ENCODE results near the gene LYPD6. TPM values are rescaled to one million over a fixed set of nuclear protein-coding genes. Genes with fewer than 3 reads are reported as not detected.

Gene LYPD6
- total and polyA plus RNA-seq, 9 of the 15 experiments (the other 6 are each of a cell fraction or from before 2014, with no cell fraction given), result not detected

DNA sequence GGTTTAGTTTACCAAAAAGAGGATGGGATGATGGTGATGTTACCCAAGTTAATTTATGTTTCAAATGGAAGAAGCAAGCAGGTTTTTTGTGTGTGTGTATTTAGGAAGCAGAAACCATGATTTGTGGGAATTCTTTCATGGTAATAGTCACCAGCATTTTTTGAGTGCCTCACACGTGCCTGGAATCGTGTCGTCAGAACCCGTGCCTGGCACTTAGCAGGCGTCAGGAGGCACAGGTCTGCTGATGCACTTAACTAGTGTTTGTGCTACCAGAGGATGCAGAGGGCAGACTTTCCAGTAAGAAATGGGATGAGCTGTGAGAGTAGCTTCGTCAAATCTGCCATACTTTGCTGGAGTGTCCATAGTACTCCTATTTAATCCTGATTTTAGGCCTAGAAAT lies 41.1 kb downstream of the LYPD6 start:
- ChIA-PET POLR2A (no interaction called here), CTCF (ENCODE audit: low intra/inter-chr PET ratio) (no interaction called here)
- H3K9me3 ChIP-seq (replicated peaks; ENCODE audit: control insufficient read depth, insufficient read depth, low read depth, low read length), result no peaks in the 10 kb centered on the region
- H3K4me2 ChIP-seq (ENCODE audit: insufficient read depth, low read length), result no peak overlapping the region
- no peaks in the 10 kb centered on the region for H3K79me2 ChIP-seq (ENCODE audit: control insufficient read depth, insufficient read depth, low read length)
- FAIRE-seq (no peak), DNase-seq (ENCODE audit: extremely low read depth in 1 of 4, low spot score in 3 of 4) (no peak), ATAC-seq (no peak)
- 0% methylated on average over 6 of the region's 6 CpGs for WGBS (ENCODE audit: insufficient coverage, low coverage, missing lambda C conversion rate)
- intact Hi-C loops (cut with micrococcal nuclease), result no loop called here
- no peaks in the 10 kb centered on the region for H4K20me1 ChIP-seq (replicated peaks; ENCODE audit: control insufficient read depth, insufficient read depth, low read length)
- H3K9ac ChIP-seq (ENCODE audit: insufficient read depth in 1 of 2, low read depth in 2 of 2, low read length in 2 of 2), result no peak overlapping the region
- H3K4me3 ChIP-seq, result no peak overlapping the region
- H3K9me1 ChIP-seq (ENCODE audit: control insufficient read depth, insufficient read depth, low read length), result no peaks in the 10 kb centered on the region
- H3K27me3 ChIP-seq (ENCODE audit: control insufficient read depth in 2 of 2, insufficient read depth in 2 of 2, low read length in 2 of 2), result no peaks in the 10 kb centered on the region
- no TSS peak for BruUV-seq (replicated peaks)
- no peak overlapping the region for H2AFZ ChIP-seq (ENCODE audit: low read depth, low read length)
- no peak overlapping the region for H3K27ac ChIP-seq (ENCODE audit: extremely low read depth, low read depth, low read length)
- H3K4me1 ChIP-seq (replicated peaks in 1 of 2; ENCODE audit: control insufficient read depth in 2 of 2, insufficient read depth in 2 of 2, low read length in 2 of 2), result no peaks in the 10 kb centered on the region
- no peaks in the 10 kb centered on the region for H3K36me3 ChIP-seq (ENCODE audit: control insufficient read depth, insufficient read depth, low read length)
- in situ Hi-C loops (cut with MboI), result no loop called here
- TF ChIP-seq, protein P1, sequence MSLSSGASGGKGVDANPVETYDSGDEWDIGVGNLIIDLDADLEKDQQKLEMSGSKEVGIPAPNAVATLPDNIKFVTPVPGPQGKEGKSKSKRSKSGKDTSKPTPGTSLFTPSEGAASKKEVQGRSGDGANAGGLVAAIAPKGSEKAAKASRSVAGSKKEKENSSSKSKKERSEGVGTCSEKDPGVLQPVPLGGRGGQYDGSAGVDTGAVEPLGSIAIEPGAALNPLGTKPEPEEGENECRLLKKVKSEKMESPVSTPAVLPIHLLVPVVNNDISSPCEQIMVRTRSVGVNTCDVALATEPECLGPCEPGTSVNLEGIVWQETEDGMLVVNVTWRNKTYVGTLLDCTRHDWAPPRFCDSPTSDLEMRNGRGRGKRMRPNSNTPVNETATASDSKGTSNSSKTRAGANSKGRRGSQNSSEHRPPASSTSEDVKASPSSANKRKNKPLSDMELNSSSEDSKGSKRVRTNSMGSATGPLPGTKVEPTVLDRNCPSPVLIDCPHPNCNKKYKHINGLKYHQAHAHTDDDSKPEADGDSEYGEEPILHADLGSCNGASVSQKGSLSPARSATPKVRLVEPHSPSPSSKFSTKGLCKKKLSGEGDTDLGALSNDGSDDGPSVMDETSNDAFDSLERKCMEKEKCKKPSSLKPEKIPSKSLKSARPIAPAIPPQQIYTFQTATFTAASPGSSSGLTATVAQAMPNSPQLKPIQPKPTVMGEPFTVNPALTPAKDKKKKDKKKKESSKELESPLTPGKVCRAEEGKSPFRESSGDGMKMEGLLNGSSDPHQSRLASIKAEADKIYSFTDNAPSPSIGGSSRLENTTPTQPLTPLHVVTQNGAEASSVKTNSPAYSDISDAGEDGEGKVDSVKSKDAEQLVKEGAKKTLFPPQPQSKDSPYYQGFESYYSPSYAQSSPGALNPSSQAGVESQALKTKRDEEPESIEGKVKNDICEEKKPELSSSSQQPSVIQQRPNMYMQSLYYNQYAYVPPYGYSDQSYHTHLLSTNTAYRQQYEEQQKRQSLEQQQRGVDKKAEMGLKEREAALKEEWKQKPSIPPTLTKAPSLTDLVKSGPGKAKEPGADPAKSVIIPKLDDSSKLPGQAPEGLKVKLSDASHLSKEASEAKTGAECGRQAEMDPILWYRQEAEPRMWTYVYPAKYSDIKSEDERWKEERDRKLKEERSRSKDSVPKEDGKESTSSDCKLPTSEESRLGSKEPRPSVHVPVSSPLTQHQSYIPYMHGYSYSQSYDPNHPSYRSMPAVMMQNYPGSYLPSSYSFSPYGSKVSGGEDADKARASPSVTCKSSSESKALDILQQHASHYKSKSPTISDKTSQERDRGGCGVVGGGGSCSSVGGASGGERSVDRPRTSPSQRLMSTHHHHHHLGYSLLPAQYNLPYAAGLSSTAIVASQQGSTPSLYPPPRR (CRISPR knock-in tag; IDR thresholded peaks at IDR 0.05; ENCODE audit: borderline replicate concordance), result no peak
- TF ChIP-seq, protein P2, sequence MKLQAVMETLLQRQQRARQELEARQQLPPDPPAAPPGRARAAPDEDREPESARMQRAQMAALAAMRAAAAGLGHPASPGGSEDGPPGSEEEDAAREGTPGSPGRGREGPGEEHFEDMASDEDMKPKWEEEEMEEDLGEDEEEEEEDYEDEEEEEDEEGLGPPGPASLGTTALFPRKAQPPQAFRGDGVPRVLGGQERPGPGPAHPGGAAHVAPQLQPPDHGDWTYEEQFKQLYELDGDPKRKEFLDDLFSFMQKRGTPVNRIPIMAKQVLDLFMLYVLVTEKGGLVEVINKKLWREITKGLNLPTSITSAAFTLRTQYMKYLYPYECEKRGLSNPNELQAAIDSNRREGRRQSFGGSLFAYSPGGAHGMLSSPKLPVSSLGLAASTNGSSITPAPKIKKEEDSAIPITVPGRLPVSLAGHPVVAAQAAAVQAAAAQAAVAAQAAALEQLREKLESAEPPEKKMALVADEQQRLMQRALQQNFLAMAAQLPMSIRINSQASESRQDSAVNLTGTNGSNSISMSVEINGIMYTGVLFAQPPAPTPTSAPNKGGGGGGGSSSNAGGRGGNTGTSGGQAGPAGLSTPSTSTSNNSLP (IDR thresholded peaks at IDR 0.05; ENCODE audit: borderline replicate concordance, low read depth, low read length), result no peak
- TF ChIP-seq, protein P3, sequence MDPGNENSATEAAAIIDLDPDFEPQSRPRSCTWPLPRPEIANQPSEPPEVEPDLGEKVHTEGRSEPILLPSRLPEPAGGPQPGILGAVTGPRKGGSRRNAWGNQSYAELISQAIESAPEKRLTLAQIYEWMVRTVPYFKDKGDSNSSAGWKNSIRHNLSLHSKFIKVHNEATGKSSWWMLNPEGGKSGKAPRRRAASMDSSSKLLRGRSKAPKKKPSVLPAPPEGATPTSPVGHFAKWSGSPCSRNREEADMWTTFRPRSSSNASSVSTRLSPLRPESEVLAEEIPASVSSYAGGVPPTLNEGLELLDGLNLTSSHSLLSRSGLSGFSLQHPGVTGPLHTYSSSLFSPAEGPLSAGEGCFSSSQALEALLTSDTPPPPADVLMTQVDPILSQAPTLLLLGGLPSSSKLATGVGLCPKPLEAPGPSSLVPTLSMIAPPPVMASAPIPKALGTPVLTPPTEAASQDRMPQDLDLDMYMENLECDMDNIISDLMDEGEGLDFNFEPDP (CRISPR knock-in tag; IDR thresholded peaks at IDR 0.05), result no peak
- no peak for TF ChIP-seq ZNF124 (CRISPR knock-in tag; IDR thresholded peaks at IDR 0.05)
- TF ChIP-seq PHF20 (IDR thresholded peaks at IDR 0.05; ENCODE audit: partially characterized antibody), result no peak
- TF ChIP-seq CREB1 (IDR thresholded peaks at IDR 0.05), result no peak
- TF ChIP-seq CREB1 (CRISPR knock-in tag; IDR thresholded peaks at IDR 0.05), result no peak
- TF ChIP-seq BACH1 (tag; IDR thresholded peaks at IDR 0.05), result no peak
- TF ChIP-seq C11orf30 (IDR thresholded peaks at IDR 0.05; ENCODE audit: low read depth), result no peak
- TF ChIP-seq EWSR1 (IDR thresholded peaks at IDR 0.05; ENCODE audit: borderline replicate concordance, low read depth, partially characterized antibody), result no peak
- no peak for TF ChIP-seq CBX5 (IDR thresholded peaks at IDR 0.05; ENCODE audit: borderline replicate concordance, low read depth)
- no peak for TF ChIP-seq BRF1 (IDR thresholded peaks at IDR 0.05; ENCODE audit: borderline replicate concordance, extremely low read depth, insufficient read length)
- no peak for TF ChIP-seq ETV6 (IDR thresholded peaks at IDR 0.05; ENCODE audit: borderline replicate concordance in 1 of 2, low read depth in 2 of 2, low read length in 1 of 2)
- TF ChIP-seq ETV6 (CRISPR knock-in tag; IDR thresholded peaks at IDR 0.05; ENCODE audit: borderline replicate concordance), result no peak
- no peak for TF ChIP-seq ZNF224 (CRISPR knock-in tag; IDR thresholded peaks at IDR 0.05)
- no peak for TF ChIP-seq GABPB2 (CRISPR knock-in tag; conservative IDR thresholded peaks at IDR 0.05)
- TF ChIP-seq ELF2 (CRISPR knock-in tag; IDR thresholded peaks at IDR 0.05), result no peak
